ENCODE data around the gene SIRT4.
"Not testable (repeated sequence)": the region's sequence is repeated elsewhere in the genome, so short reads cannot be mapped to it uniquely, and the experiment has no call there.

Gene SIRT4

DNA sequence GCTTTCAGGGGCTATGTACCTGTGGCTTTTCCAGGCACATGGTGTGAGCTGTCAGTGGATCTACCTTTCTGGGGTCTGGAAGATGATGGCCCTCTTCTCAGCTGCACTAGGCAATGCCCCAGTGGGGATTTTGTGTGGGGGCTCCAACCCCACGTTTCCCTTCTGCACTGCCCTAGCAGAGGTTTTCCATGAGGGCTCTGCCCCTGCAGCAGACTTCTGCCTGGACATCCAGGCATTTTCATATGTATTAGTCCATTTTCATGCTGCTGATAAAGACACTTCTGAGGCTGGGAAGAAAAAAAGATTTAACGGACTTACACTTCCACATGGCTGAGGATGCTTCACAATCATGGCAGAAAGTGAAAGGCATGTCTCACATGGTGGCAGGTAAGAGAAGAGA, 34.3 kb downstream of the SIRT4 start:
- DNase-seq = not testable (repeated sequence)

DNA sequence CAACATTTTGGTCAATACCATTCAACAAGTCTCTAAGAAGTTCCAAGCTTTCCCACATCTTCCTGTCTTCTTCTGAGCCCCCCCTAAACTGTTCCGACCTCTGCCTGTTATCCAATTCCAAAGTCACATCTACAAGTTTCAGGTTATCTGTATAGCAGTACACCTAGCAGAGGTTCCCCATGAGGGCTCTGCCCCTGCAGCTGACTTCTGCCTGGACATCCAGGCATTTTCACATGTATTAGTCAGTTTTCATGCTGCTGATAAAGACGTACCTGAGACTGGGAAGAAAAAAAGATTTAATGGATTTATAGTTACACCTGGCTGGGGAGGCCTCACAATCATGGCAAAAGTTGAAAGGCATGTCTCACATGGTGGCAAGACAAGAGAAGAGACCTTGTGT, 35.6 kb downstream of the SIRT4 start:
- DNase-seq = no peak

GRCh38 chr12:120339256-120339655, 37.1 kb downstream of the SIRT4 start:
- DNase-seq = no peak

GRCh38 chr12:120342175-120343038, 40.3 kb downstream of the SIRT4 start:
- no peak for DNase-seq

DNA sequence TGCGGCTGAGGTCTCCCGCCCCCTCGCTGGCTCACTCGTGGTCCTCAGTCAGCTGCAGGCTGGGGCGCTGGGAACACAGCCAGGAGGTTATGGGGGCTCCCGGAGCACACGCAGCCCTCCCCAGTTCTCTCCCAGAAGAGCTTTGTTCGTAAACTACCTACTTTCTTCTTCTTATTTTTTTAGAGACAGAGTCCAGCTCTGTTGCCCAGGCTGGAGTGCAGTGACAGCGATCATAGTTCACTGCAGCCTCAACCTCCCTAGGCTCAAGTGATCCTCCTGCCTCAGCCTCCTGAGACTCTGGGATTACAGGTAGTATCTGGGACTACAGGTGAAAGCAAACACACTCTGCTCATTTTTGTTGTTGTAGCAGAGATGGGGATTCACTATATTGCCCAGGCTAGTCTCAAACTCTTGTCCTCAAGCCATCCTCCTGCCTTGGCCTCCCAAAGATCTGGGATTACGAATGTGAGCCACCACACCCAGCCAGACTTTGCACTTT, 41.0 kb downstream of the SIRT4 start:
- no peak for DNase-seq

- DNase-seq = no peak
Measured at GRCh38 chr12:120343692-120344091, 41.6 kb downstream of the SIRT4 start.

- no peak for DNase-seq
Measured at GRCh38 chr12:120346031-120346430, 43.9 kb downstream of the SIRT4 start.

GRCh38 chr12:120346681-120347080, 44.6 kb downstream of the SIRT4 start:
- DNase-seq = no peak

GRCh38 chr12:120347766-120348165, 45.6 kb downstream of the SIRT4 start:
- no peak for DNase-seq

GRCh38 chr12:120350576-120351350, 48.6 kb downstream of the SIRT4 start:
- no peak for DNase-seq

DNA sequence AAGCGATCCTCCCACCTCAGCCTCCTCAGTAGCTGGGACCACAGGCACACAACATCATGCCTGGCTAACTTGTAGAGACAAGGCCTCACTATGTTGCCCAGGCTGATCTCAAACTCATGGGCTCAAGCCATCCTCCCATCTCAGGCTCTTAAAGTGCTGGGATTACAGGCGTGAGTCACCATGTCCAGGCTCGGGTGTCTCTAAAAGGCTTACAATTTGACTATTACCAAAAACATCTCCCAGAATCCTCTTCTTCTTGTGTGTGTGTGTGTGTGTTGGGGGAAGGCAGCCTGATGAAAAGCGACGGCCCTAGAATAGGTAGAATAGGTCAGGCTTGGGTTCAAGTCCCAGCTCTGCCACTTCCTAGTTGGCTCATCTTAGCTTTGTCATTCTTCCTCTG, 50.0 kb downstream of the SIRT4 start:
- DNase-seq = peak; percentile 59

GRCh38 chr12:120353136-120353535, 51.0 kb downstream of the SIRT4 start:
- DNase-seq = no peak

- DNase-seq = no peak
Measured at GRCh38 chr12:120353556-120354317, 51.6 kb downstream of the SIRT4 start.

GRCh38 chr12:120356567-120357030, 54.5 kb downstream of the SIRT4 start:
- DNase-seq = peak; percentile 91

- DNase-seq = no peak
Measured at GRCh38 chr12:120357104-120357503, 55.0 kb downstream of the SIRT4 start.

- no peak for DNase-seq
Measured at GRCh38 chr12:120358412-120359100, 56.4 kb downstream of the SIRT4 start.

GRCh38 chr12:120359128-120359527, 57.0 kb downstream of the SIRT4 start:
- no peak for DNase-seq

- peak; percentile 71 for DNase-seq
Measured at GRCh38 chr12:120361506-120362208, 59.5 kb downstream of the SIRT4 start.

All from fibroblast of skin of back (primary cell).